Limb (tissue), 2 donors: ENCODE measurements around the gene EEF1AKMT4.
"Not testable (repeated sequence)": the region's sequence is repeated elsewhere in the genome, so short reads cannot be mapped to it uniquely, and the experiment has no call there.

ENCODE experiments used
- DNase-seq, 2 donors: peaks; one replicate each; pipeline ENCODE4 v3.0.0-alpha.2; 2016; ENCODE audit errors: extremely low spot score in 2 of 2

The EEF1AKMT4 gene

GRCh38 chr3:184259878-184260723 is 10.6 kb downstream of the EEF1AKMT4 start:
- peak in 1 of 2 donors; percentile 73 for DNase-seq

- DNase-seq, result peak in 1 of 2 donors; percentile 50
Observed at GRCh38 chr3:184260724-184261269, 11.3 kb downstream of the EEF1AKMT4 start.

GRCh38 chr3:184261270-184261853 is 11.9 kb downstream of the EEF1AKMT4 start, which contains the start of gene CAMK2N2:
TSS of gene CAMK2N2 (minus strand) at chr3:184261553. CDS start at chr3:184261285, 268 bp downstream.
- DNase-seq, result peak in 1 of 2 donors; percentile 71

GRCh38 chr3:184261854-184262763 is 12.6 kb downstream of the EEF1AKMT4 start:
- DNase-seq, result peak in 1 of 2 donors; percentile 51

GRCh38 chr3:184262764-184263179 is 13.3 kb downstream of the EEF1AKMT4 start:
- no peak for DNase-seq

- DNase-seq, result not testable (repeated sequence)
Observed at GRCh38 chr3:184267249-184267648, 17.8 kb downstream of the EEF1AKMT4 start.

- no peak for DNase-seq
Observed at GRCh38 chr3:184272269-184272668, 22.8 kb downstream of the EEF1AKMT4 start.

GRCh38 chr3:184275381-184275701 is 25.9 kb downstream of the EEF1AKMT4 start:
- DNase-seq, result no peak

GRCh38 chr3:184275961-184276910 is 26.8 kb downstream of the EEF1AKMT4 start, which contains the start of gene ECE2:
TSS of gene ECE2 (plus strand) at chr3:184276022. CDS start at chr3:184276154, 132 bp downstream.
- DNase-seq, result no peak

GRCh38 chr3:184277366-184277765 is 27.9 kb downstream of the EEF1AKMT4 start:
- no peak for DNase-seq

- no peak for DNase-seq
Observed at GRCh38 chr3:184282941-184283340, 33.5 kb downstream of the EEF1AKMT4 start.

- DNase-seq, result no peak
Observed at GRCh38 chr3:184283681-184284080, 34.2 kb downstream of the EEF1AKMT4 start.

GRCh38 chr3:184284696-184285095 is 35.2 kb downstream of the EEF1AKMT4 start:
- DNase-seq, result peak; percentile 59

- peak in 1 of 2 donors; percentile 60 for DNase-seq
Observed at GRCh38 chr3:184289426-184289938, 40.0 kb downstream of the EEF1AKMT4 start.

GRCh38 chr3:184290331-184290730 is 40.9 kb downstream of the EEF1AKMT4 start:
- DNase-seq, result no peak

- no peak for DNase-seq
Observed at GRCh38 chr3:184291044-184291737, 41.7 kb downstream of the EEF1AKMT4 start.

- no peak for DNase-seq
Observed at GRCh38 chr3:184291738-184292445, 42.4 kb downstream of the EEF1AKMT4 start.

GRCh38 chr3:184295771-184296170 is 46.3 kb downstream of the EEF1AKMT4 start:
- DNase-seq, result no peak

GRCh38 chr3:184296616-184297015 is 47.1 kb downstream of the EEF1AKMT4 start:
- DNase-seq, result no peak
